ENCODE results near the gene CDKL1.
"Not testable (repeated sequence)": the region's sequence is repeated elsewhere in the genome, so short reads cannot be mapped to it uniquely, and the experiment has no call there.

CDKL1 gene

DNA sequence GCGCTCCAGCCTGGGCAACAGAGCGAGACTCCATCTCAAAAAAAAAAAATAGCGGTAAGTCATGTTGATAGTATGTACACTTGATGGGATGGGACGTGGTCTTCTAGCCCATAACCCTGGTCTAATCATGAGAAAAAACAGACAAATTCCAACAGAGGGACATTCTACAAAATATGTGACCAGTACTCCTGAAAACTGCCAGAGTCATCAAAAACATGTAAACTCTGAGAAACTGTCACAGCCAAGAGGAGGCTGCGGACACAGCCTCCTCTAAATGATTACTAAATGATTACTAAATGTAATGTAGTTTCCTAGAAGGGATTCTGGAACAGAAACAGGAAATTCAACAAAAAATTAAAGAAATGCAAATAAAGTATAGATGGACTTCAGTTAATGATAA is 20.9 kb downstream of the CDKL1 start:
- H3K4me1 Mint-ChIP-seq, result peaks cover 2% of the 10 kb centered on the region
- no peaks in the 10 kb centered on the region for H3K9me3 Mint-ChIP-seq
- H3K27me3 Mint-ChIP-seq, result no peaks in the 10 kb centered on the region
- no peak overlapping the region for H3K27ac Mint-ChIP-seq
- no peak for ATAC-seq
- DNase-seq, result no peak
- H3K36me3 Mint-ChIP-seq (ENCODE audit: low read depth), result no peaks in the 10 kb centered on the region
- no peak overlapping the region for H3K4me3 Mint-ChIP-seq

DNA sequence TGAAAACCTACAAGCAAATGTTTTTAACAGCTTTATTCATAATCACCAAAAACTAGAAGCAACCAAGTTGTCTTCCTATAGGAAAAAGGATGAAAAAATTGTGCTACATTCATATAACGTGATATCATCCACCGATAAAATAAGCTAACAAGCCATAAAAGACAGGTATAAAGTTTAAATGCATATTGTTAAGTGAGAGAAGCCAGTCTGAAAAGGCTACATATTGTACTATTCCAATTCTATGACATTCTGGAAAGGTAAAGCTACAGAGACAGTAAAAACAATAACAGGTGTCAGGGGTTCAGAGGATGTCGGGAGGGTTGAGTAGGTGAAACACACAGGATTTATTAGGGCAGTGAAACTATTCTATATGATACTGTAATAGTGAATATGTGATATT is 22.7 kb downstream of the CDKL1 start:
- peaks cover 2% of the 10 kb centered on the region for H3K4me1 Mint-ChIP-seq
- no peak for DNase-seq
- ATAC-seq, result no peak
- H3K4me3 Mint-ChIP-seq, result no peak overlapping the region
- H3K27me3 Mint-ChIP-seq, result no peaks in the 10 kb centered on the region
- H3K9me3 Mint-ChIP-seq, result no peaks in the 10 kb centered on the region
- no peak overlapping the region for H3K27ac Mint-ChIP-seq
- no peaks in the 10 kb centered on the region for H3K36me3 Mint-ChIP-seq (ENCODE audit: low read depth)

DNA sequence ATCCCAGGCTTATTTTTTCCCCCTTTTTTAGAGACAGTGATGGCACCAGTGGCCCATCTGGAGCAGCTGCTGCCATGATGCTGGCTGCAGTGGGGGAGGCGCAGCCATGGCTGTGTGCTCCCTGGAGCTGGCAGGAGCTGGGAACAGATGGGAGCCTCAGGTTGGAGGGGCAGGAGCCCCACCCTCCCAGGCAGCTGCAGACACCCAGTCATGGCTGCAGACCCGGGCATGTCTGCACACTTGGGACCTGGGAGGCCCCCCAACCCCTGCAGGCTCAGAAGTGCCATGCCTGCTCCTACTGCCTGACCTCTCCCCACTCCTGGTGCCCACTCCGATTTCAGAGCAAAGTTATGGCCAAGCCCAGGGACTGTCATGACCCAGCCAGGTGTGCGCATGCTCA is 25.1 kb downstream of the CDKL1 start:
- Mint-ChIP-seq H3K36me3 (ENCODE audit: low read depth) (no peaks in the 10 kb centered on the region), H3K27ac (no peak overlapping the region), H3K4me1 (peaks cover 11% of the 10 kb centered on the region), H3K4me3 (no peak overlapping the region), H3K27me3 (no peaks in the 10 kb centered on the region), H3K9me3 (no peaks in the 10 kb centered on the region)
- DNase-seq (no peak), ATAC-seq (no peak)

DNA sequence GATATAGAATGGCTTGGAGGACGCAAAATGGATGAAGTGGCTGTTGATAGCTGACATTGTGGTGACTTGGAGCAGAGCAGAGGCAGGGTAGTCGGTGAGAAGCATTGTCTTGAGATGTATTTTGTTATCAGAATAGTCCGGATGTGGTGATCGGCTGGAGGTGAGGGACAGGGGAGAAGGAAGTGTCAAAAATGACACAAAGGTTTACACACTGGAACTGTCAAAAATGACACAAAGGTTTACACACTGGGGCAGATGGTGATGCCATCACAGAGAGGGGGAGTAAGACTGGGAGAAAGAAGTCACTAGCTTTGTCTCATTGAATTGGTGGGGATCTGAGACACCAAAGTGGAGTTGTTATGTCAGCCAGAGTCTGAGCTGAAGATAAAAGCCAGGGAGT is 30.1 kb downstream of the CDKL1 start:
- no peak for DNase-seq
- no peak for ATAC-seq
- Mint-ChIP-seq H3K36me3 (ENCODE audit: low read depth) (no peaks in the 10 kb centered on the region), H3K9me3 (peaks cover 4% of the 10 kb centered on the region), H3K4me3 (no peak overlapping the region), H3K27me3 (no peaks in the 10 kb centered on the region), H3K27ac (peak overlapping the region; percentile 2), H3K4me1 (peaks cover 30% of the 10 kb centered on the region)

DNA sequence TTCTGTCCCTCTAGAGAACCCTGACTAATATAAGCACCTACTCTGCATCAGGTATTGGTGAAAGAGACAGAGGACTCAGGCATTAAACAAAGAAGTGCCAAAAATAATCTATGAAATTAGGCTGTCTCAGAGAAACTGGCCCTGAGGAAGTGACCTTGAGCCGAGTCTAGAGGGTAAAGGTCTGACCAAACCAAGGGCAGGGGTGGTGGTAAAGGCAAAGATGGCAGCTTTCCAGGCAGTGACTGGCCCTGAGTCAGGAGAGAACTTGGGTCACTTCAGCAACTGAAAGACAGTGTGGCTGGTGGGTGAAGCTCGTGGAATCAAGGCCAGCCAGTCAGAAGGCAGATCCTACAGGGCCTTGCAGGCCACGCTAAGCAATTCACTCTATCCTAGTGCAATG is 30.6 kb downstream of the CDKL1 start:
- Mint-ChIP-seq H3K4me1 (peaks cover 30% of the 10 kb centered on the region), H3K4me3 (no peak overlapping the region), H3K27me3 (no peaks in the 10 kb centered on the region), H3K9me3 (peaks cover 4% of the 10 kb centered on the region), H3K27ac (no peak overlapping the region), H3K36me3 (ENCODE audit: low read depth) (no peaks in the 10 kb centered on the region)
- DNase-seq (no peak), ATAC-seq (no peak)

DNA sequence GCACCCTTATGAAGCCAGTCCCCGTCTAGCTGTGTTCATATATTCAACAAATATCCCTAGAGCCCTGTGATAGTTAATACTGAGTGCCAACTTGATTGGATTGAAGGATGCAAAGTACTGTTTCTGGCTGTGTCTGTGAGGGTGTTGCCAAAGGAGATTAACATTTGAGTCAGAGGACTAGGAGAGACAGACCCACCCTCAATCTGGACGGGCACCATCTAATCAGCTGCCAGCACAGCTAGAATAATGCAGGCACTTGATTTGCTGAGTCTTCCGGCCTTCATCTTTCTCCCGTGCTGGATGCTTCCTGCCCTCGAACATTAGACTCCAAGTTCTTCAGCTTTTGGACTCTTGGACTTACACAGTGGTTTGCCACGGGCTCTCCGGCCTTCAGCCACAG is 31.1 kb downstream of the CDKL1 start:
- not testable (repeated sequence) for H3K27ac Mint-ChIP-seq; DNase-seq; H3K4me3 Mint-ChIP-seq; H3K36me3 Mint-ChIP-seq (ENCODE audit: low read depth); H3K27me3 Mint-ChIP-seq; H3K9me3 Mint-ChIP-seq; ATAC-seq
- H3K4me1 Mint-ChIP-seq, result peaks cover 30% of the 10 kb centered on the region

DNA sequence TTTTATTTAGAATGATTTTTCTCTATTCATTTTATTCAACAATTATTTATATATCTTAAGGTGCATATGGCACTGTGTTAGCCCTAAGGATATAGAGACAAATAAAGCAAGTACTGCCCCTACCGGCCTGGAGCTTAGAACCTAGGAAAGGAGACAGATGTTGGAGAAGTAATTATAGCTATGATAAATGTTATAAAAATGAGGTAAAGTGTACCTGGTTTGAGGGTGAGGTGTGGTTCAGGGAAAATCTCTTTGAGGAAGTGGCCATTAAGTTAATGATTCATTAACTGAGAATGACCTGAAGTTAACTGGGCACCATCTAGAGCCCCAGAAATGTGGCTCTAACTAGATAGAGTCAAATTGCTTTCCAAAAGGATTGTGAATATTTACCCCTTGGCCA is 31.9 kb downstream of the CDKL1 start:
- H3K36me3 Mint-ChIP-seq (ENCODE audit: low read depth), result no peaks in the 10 kb centered on the region
- H3K4me3 Mint-ChIP-seq, result no peak overlapping the region
- ATAC-seq (no peak), DNase-seq (no peak)
- H3K4me1 Mint-ChIP-seq, result peaks cover 30% of the 10 kb centered on the region
- H3K27me3 Mint-ChIP-seq, result no peaks in the 10 kb centered on the region
- H3K9me3 Mint-ChIP-seq, result peaks cover 4% of the 10 kb centered on the region
- H3K27ac Mint-ChIP-seq, result no peak overlapping the region

DNA sequence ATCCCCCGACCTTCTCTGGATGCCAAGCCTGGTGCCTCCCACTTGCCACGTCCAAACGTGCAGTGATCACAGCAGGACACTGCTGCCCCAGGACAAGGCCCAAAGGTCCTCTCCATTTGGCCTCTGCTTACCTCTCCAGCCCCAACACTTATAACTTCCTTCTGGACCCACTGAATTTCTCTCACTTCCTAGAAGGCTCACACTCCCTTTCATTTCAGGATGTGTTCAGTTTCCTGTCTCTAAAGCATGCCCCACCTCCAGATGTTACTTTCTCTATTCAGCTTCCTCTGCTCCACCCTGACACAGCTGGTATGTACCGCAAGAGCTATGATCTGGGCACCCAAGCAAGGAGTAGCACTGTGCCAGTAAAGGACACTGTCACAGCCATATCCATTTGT is 33.0 kb downstream of the CDKL1 start:
- Mint-ChIP-seq H3K27ac (peak overlapping the region; percentile 92), H3K9me3 (peaks cover 4% of the 10 kb centered on the region), H3K27me3 (no peaks in the 10 kb centered on the region), H3K36me3 (ENCODE audit: low read depth) (no peaks in the 10 kb centered on the region), H3K4me1 (peaks cover 30% of the 10 kb centered on the region), H3K4me3 (peak overlapping the region; percentile 88)
- DNase-seq (peak; percentile 38), ATAC-seq (peak; percentile 95)

DNA sequence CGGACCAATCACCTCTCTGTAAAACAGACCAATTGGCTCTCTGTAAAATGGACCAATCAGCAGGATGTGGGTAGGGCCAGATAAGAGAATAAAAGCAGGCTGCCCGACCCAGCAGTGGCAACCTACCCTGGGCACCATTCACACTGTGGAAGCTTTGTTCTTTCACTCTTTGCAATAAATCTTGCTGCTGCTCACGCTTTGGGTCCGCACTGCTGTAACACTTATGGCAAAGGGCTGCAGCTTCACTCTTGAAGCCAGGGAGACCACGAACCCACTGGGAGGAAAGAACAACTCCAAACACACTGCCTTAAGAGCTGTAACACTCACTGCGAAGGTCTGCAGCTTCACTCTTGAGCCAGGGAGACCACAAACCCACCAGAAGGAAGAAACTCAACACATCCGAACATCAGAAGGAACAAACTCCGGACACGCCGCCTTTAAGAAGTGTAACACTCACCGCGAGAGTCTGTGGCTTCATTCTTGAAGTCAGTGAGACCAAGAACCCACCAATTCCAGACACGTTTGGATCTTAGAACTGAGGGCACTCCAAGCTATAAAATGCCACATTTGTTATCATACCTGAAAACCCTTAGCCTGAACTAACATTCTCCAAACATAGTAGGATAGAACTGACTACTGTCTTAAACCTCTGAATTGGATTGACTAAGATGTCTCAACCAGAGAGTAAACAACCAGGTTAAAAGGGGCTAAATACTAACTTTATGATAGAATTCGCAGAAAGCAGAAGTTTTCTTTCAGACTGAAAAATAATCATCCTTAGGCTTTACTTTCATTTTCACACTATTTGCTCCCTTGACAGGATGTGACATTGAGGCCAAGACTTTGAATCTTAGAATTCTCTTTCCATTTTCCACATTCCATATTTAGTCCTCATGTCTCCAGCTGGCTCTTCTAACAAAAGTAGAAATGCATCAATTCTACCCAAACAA is 33.6 kb downstream of the CDKL1 start:
- peak; percentile 37 for DNase-seq
- peak; percentile 11 for ATAC-seq
- H3K36me3 Mint-ChIP-seq (ENCODE audit: low read depth), result peaks cover 4% of the 10 kb centered on the region

DNA sequence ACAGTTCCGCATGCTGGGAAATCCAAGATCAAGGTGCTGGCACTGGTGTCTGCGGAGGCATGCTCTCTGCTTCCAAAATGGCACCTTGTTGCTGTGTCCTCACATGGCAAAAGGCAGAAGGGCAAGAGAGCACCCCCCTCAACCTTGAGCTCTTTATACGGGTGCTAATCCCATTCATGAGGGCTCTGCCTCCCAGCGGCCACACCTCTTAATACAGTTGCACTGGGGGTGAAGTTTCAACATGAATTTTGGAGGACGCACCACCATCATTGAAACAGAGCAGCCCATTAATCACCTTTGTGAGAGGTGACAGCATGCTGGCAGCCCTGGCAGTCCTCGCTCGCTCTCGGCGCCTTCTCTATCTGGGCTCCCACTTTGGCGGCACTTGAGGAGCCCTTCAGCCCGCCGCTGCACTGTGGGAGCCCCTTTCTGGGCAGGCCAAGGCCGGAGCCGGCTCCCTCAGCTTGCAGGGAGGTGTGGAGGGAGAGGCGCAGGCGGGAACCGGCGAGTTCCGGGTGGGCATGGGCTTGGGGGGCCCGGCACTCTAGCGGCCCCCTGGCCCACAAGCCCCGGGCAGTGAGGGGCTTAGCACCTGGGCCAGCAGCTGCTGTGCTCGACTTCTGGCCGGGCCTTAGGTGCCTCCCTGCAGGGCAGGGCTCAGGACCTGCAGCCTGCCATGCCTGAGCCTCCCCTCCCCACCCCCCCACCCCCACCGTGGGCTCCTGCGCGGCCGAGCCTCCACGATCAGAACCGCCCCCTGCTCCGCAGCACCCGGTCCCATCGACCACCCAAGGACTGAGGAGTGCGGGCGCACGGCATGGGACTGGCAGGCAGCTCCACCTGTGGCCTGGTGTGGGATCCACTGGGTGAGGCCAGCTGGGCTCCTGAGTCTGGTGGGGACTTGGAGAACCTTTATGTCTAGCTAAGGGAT is 34.9 kb downstream of the CDKL1 start:
- not testable (repeated sequence) for H3K27me3 Mint-ChIP-seq; DNase-seq; H3K4me3 Mint-ChIP-seq; ATAC-seq; H3K36me3 Mint-ChIP-seq (ENCODE audit: low read depth); H3K9me3 Mint-ChIP-seq; H3K27ac Mint-ChIP-seq
- peaks cover 23% of the 10 kb centered on the region for H3K4me1 Mint-ChIP-seq

More for the DNA sequence above, 33.6 kb downstream of the CDKL1 start:
- Mint-ChIP-seq H3K4me3 (peak overlapping the region; percentile 88), H3K4me1 (peaks cover 30% of the 10 kb centered on the region), H3K27ac (peak overlapping the region; percentile 92), H3K9me3 (peaks cover 4% of the 10 kb centered on the region), H3K27me3 (no peaks in the 10 kb centered on the region)

DNA sequence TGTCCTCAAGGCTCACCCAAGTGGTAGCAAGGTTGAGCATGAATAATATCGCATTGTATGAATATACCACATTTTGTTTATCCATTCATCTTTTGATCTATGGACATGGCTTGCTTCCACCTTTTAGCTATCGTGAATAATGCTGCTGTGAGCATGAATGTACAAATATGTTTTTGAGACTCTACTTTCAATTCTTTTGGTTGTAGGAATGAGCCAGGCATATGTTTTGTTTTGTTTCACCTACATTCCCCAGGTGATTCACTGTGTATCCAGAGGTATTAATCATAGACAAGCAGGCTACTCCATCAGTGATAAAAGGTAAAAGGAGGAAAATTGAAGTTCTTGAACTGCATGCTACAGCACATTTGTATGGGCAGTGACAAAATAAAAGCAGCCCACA is 35.8 kb downstream of the CDKL1 start:
- peaks cover 4% of the 10 kb centered on the region for H3K9me3 Mint-ChIP-seq
- H3K36me3 Mint-ChIP-seq (ENCODE audit: low read depth), result peaks cover 13% of the 10 kb centered on the region
- H3K27me3 Mint-ChIP-seq, result no peaks in the 10 kb centered on the region
- DNase-seq, result no peak
- H3K4me1 Mint-ChIP-seq, result peaks cover 18% of the 10 kb centered on the region
- no peak overlapping the region for H3K27ac Mint-ChIP-seq
- ATAC-seq, result no peak
- H3K4me3 Mint-ChIP-seq, result no peak overlapping the region

DNA sequence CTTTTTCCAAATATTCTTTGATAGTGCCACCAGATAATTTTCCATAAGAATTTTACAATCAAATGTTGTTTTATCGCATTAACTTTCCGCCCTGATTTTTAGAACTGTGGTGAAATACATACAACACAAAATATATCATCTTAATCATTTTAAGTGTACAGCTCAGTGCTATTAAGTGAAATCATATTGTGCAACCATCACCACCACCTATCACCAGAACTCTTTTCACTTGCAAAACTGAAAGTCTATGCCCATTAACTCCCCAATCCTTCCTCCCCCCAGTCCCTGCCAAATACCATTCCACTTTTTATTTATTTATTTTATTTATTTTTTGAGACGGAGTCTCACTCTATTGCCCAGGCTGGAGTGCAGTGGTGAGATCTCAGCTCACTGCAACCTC is 36.6 kb downstream of the CDKL1 start:
- no peak overlapping the region for H3K27ac Mint-ChIP-seq
- no peaks in the 10 kb centered on the region for H3K27me3 Mint-ChIP-seq
- H3K4me3 Mint-ChIP-seq, result no peak overlapping the region
- H3K9me3 Mint-ChIP-seq, result peaks cover 4% of the 10 kb centered on the region
- H3K36me3 Mint-ChIP-seq (ENCODE audit: low read depth), result peaks cover 13% of the 10 kb centered on the region
- H3K4me1 Mint-ChIP-seq, result peaks cover 21% of the 10 kb centered on the region
- ATAC-seq (no peak), DNase-seq (no peak)

DNA sequence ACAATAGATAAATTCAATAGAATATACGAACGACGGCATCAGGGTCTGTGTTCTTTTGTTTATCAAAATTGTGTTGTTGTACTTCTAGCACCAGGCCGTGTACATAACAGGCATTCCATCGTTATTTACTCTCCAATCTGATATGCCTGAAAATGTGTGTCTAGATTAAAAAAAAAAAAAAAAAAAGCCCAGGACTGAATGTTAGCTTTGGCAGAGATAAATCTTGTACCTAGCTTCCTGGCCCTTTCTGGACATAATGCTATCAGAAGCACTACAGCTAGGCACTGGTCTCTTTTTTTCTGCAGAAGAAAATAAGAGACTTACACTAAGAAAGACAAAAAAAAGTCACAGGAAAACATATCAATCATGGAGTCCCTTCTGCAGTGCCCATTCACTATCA is 37.0 kb downstream of the CDKL1 start:
- peaks cover 13% of the 10 kb centered on the region for H3K36me3 Mint-ChIP-seq (ENCODE audit: low read depth)

DNA sequence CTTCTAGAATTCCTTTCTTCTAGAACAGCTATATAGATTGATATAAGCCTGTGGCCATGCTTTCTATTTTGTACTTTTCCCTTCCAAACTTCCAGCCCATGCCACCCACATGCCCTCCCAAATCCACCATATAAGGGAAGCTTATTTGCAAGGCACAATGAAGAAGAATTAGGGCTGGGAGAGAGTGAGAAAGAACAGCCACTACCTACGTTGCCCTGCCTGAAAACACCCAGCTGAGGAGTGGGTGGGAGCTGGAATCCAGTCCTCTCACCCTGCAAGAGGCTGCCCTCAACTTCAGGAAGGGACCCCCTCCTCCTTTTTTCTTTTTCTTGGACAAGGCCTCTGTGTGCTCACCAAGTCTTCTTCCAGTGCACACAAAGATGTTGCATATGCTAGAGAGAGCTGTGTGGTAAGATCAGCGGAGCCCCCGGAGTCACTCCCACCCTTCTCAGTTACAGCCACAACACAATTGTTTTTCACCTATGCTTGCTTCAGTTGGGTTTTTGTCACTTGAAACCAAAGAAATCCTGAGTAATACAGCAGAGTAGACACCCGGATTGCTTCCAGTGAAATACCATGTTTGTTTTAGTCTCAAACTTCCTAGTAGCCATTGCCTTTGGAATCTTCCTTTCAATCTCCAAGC is 38.8 kb downstream of the CDKL1 start:
- Mint-ChIP-seq H3K36me3 (ENCODE audit: low read depth) (peaks cover 13% of the 10 kb centered on the region), H3K9me3 (peaks cover 4% of the 10 kb centered on the region), H3K4me3 (no peak overlapping the region), H3K27ac (no peak overlapping the region), H3K4me1 (peaks cover 10% of the 10 kb centered on the region), H3K27me3 (no peaks in the 10 kb centered on the region)
- DNase-seq (no peak), ATAC-seq (no peak)

More for the DNA sequence above, 37.0 kb downstream of the CDKL1 start:
- ATAC-seq (no peak), DNase-seq (no peak)
- Mint-ChIP-seq H3K4me3 (no peak overlapping the region), H3K9me3 (peaks cover 4% of the 10 kb centered on the region), H3K27ac (no peak overlapping the region), H3K4me1 (peaks cover 21% of the 10 kb centered on the region), H3K27me3 (no peaks in the 10 kb centered on the region)
